Posterior vena cava (tissue), 2 donors: Measurements from ENCODE around the gene KRT5. TPM values are rescaled to one million over a fixed set of nuclear protein-coding genes. Genes with fewer than 3 reads are reported as not detected.

ENCODE experiments used
- DNase-seq: peaks from one replicate; pipeline ENCODE4 v3.0.0-alpha.2; 2020; ENCODE audit warnings: low spot score
- intact Hi-C, 2 donors: fragments of 100-400 bp; cut with DNase I; formaldehyde crosslinking; loops; one replicate each; pipeline versions ENCODE4 v1.14.1 to v1.14.2; 2022 to 2023
- total RNA-seq, 2 donors: library from RNA; stranded (reverse); fragmentation: NEBNext Ultra II Directional; extraction: Animal tissue kit (Norgen Biotek cat#: 25700); gene quantifications; one replicate each; pipeline ENCODE4 v1.2.1, GENCODE V29; 2021
- donor health status: DM: yes; HTN: yes; CAD: no.
- donor health status: DM: yes; HTN: yes; CAD: no.

KRT5 gene
- total RNA-seq, 2 donors from 2014 or later, result not detected

DNA sequence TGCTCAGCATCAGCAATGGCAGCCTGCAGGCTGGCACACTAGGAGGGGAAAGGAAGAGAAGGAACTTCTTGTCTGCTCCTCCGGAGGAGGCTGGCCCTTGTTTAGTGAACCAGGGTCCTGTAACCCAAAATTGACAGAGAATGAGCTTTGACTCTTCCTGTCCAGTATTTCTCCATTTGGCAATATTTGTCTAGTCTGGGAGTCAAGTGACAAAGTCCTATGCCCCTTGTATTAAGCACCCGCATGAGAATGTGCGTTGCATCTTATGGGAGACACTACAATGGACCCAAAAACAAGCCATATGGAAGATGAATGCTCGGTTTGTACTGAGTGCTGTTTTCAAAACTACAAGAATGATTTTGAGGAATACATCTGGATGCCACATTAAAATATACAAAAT lies 50.3 kb downstream of the KRT5 start:
- intact Hi-C loops, result loop anchor here in 1 of 2 donors (5.0 kb wide), 1 partner anchor 87 kb away; no protein-coding TSS in a partner anchor
- DNase-seq, result no peak

DNA sequence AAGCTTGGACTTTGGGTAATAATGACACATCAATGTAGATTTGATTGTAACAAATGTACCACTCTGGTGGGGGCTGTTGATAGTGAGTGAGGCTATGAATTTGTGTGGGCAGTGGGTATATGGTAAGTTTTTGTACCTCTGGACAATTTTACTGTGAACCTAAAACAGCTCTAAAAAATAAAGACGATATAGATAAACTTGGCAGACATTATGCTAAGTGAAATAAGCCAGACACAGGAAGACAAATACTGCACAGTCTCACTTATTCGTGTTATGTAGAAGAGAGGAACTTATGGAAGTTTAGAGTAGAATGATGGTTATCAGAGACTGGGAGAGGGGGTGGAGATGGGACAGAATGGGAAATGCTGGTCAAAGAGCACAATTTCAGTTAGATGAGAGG lies 55.3 kb downstream of the KRT5 start:
- intact Hi-C loops, result loop anchor here in 1 of 2 donors (5.0 kb wide), 1 partner anchor 92 kb away; no protein-coding TSS in a partner anchor
- DNase-seq, result no peak

Other genes with a start within 250 kb of the KRT5 start
- not detected for gene KRT86, start 245.7 kb downstream of the KRT5 start, total RNA-seq
- not detected for gene KRT81, start 228.9 kb downstream of the KRT5 start, total RNA-seq
- not detected for gene KRT83, start 199.0 kb downstream of the KRT5 start, total RNA-seq
- gene KRT85, start 152.9 kb downstream of the KRT5 start, total RNA-seq, result not detected
- gene KRT84, start 134.7 kb downstream of the KRT5 start, total RNA-seq, result not detected
- gene KRT82, start 114.1 kb downstream of the KRT5 start, total RNA-seq, result not detected
- not detected for gene KRT75, start 86.0 kb downstream of the KRT5 start, total RNA-seq
- not detected for gene KRT6B, start 68.2 kb downstream of the KRT5 start, total RNA-seq
- gene KRT6C, start 46.6 kb downstream of the KRT5 start, total RNA-seq, result not detected
- gene KRT6A, start 27.1 kb downstream of the KRT5 start, total RNA-seq, result not detected
- not detected for gene KRT71, start 32.8 kb upstream of the KRT5 start, total RNA-seq
- not detected for gene KRT74, start 53.4 kb upstream of the KRT5 start, total RNA-seq
- gene KRT72, start 81.1 kb upstream of the KRT5 start, total RNA-seq, result not detected
- not detected for gene KRT73, start 98.2 kb upstream of the KRT5 start, total RNA-seq
- gene KRT2, start 131.8 kb upstream of the KRT5 start, total RNA-seq, result not detected
- gene KRT1, start 160.0 kb upstream of the KRT5 start, total RNA-seq, result under 1 TPM in 1 of 2 donors, not detected in 1; 0.42 TPM
- gene KRT77, start 183.1 kb upstream of the KRT5 start, total RNA-seq, result not detected